H1 (cell line): ENCODE results near the gene CDY2B. TPM values are rescaled to one million over a fixed set of nuclear protein-coding genes. Genes with fewer than 3 reads are reported as not detected.
"Not testable (repeated sequence)": the region's sequence is repeated elsewhere in the genome, so short reads cannot be mapped to it uniquely, and the experiment has no call there.

Experiments
- CTCF ChIA-PET: fragments of 300-600 bp; sonication (Branson Sonifier 250); formaldehyde crosslinking; loops from one replicate; lab custom pipeline; 2021; ENCODE audit not compliant: partially characterized antibody; lab: Charles Lee
- POLR2A ChIA-PET: fragments of 300-600 bp; sonication (Branson Sonifier 250); formaldehyde crosslinking; loops from one replicate; lab custom pipeline; 2021; ENCODE audit warnings: inconsistent platforms; ENCODE audit not compliant: partially characterized antibody; lab: Charles Lee
- DNase-seq, 2 experiments: peaks; one replicate each; pipeline versions ENCODE4 v3.0.0 to v3.0.0-alpha.2; 2010 to 2022; ENCODE audit warnings: low spot score in 2 of 2, low read depth in 1 of 2, mixed read lengths in 1 of 2
- FAIRE-seq: peaks from 2 replicates; lab custom pipeline; 2011; peaks lifted over from hg19 to GRCh38; lab: Jason Lieb, UNC
- H2AFZ ChIP-seq: 2 replicates; pipeline ENCODE4 v1.8.1; 2012; ENCODE audit warnings: low read length, inconsistent platforms
- H2AK5ac ChIP-seq: 2 replicates; pipeline ENCODE4 v1.6.1; 2013; ENCODE audit warnings: low read depth, low read length
- H2BK120ac ChIP-seq: replicated peaks from 2 replicates; pipeline ENCODE3; 2013; ENCODE audit warnings: low read depth, low read length, inconsistent platforms
- H2BK12ac ChIP-seq: 2 replicates; pipeline ENCODE4 v1.6.1; 2013; ENCODE audit warnings: low read depth, low read length
- H2BK15ac ChIP-seq: 2 replicates; pipeline ENCODE4 v1.6.1; 2013; ENCODE audit warnings: low read length
- H2BK20ac ChIP-seq: 2 replicates; pipeline ENCODE4 v1.6.1; 2013; ENCODE audit warnings: low read length
- H2BK5ac ChIP-seq: 2 replicates; pipeline ENCODE4 v1.6.1; 2013; ENCODE audit warnings: low read depth, low read length
- H3K14ac ChIP-seq: 2 replicates; pipeline ENCODE4 v1.6.1; 2013; ENCODE audit warnings: inconsistent platforms; ENCODE audit not compliant: insufficient read length
- H3K18ac ChIP-seq: 2 replicates; pipeline ENCODE4 v1.6.1; 2013; ENCODE audit warnings: low read length; ENCODE audit errors: extremely low read depth
- H3K23ac ChIP-seq: 2 replicates; pipeline ENCODE4 v1.6.1; 2013; ENCODE audit warnings: inconsistent platforms; ENCODE audit not compliant: insufficient read length
- H3K23me2 ChIP-seq: 2 replicates; pipeline ENCODE4 v1.6.1; 2013; ENCODE audit warnings: low read depth, low read length
- H3K27ac ChIP-seq: 2 replicates; pipeline ENCODE4 v1.6.1; 2011; ENCODE audit warnings: low read depth, low read length, inconsistent platforms
- H3K27me3 ChIP-seq, 4 experiments: replicated peaks in 1 of 4; 1 replicate in 1 of 4; 2 replicates in 3 of 4; pipeline versions ENCODE4 v1.6.1 to v1.8.1; 2011 to 2013; ENCODE audit warnings: low read length in 3 of 4, mild to moderate bottlenecking in 3 of 4, inconsistent platforms in 2 of 4, mixed read lengths in 2 of 4, moderate library complexity in 1 of 4; ENCODE audit not compliant: control insufficient read depth in 3 of 4, insufficient read depth in 3 of 4; ENCODE audit errors: extremely low read depth in 1 of 4
- H3K36me3 ChIP-seq, 4 experiments: 2 replicates each; pipeline versions ENCODE4 v1.6.1 to v1.8.1; 2011 to 2013; ENCODE audit warnings: mild to moderate bottlenecking in 4 of 4, low read length in 3 of 4, moderate library complexity in 2 of 4, control low read depth in 1 of 4, inconsistent platforms in 1 of 4; ENCODE audit not compliant: insufficient read depth in 4 of 4, control insufficient read depth in 2 of 4
- H3K4ac ChIP-seq: replicated peaks from 2 replicates; pipeline ENCODE3; 2013; ENCODE audit warnings: low read length, low read depth, mixed read lengths, inconsistent platforms; ENCODE audit not compliant: insufficient read length
- H3K4me1 ChIP-seq, 4 experiments: replicated peaks in 1 of 4; 1 replicate in 1 of 4; 2 replicates in 3 of 4; pipeline versions ENCODE4 v1.6.1 to v1.8.1; 2011 to 2013; ENCODE audit warnings: low read length in 3 of 4, inconsistent platforms in 2 of 4, mixed read lengths in 1 of 4; ENCODE audit not compliant: insufficient read depth in 4 of 4, control insufficient read depth in 3 of 4
- H3K4me2 ChIP-seq, 2 experiments: 2 replicates each; pipeline versions ENCODE4 v1.6.1 to v1.8.1; 2011 to 2013; ENCODE audit warnings: low read depth in 2 of 2, low read length in 2 of 2, control low read depth in 1 of 2, inconsistent platforms in 1 of 2, mild to moderate bottlenecking in 1 of 2; ENCODE audit not compliant: insufficient read depth in 1 of 2
- H3K4me3 ChIP-seq, 4 experiments: fragments of 200-600, 300-600 bp in 1 of 4; sonication (generic), shearing (Covaris generic), sonication (Bioruptor Twin) in 1 of 4; 2 replicates each; pipeline versions ENCODE4 v1.5.1 to v1.8.1; 2011 to 2016; ENCODE audit warnings: low read length in 4 of 4, low read depth in 3 of 4, control low read depth in 2 of 4, inconsistent platforms in 2 of 4, mild to moderate bottlenecking in 2 of 4, mixed read lengths in 1 of 4, moderate library complexity in 1 of 4; ENCODE audit not compliant: insufficient read depth in 2 of 4; ENCODE audit errors: extremely low read depth in 1 of 4
- H3K56ac ChIP-seq: replicated peaks from 2 replicates; pipeline ENCODE3; 2013; ENCODE audit warnings: low read depth, mild to moderate bottlenecking, mixed read lengths, low read length, inconsistent platforms; ENCODE audit not compliant: insufficient read length
- H3K79me1 ChIP-seq: 2 replicates; pipeline ENCODE4 v1.6.1; 2013; ENCODE audit warnings: low read depth, low read length, control low read depth
- H3K79me2 ChIP-seq, 2 experiments: 2 replicates each; pipeline versions ENCODE4 v1.6.1 to v1.8.1; 2012 to 2013; ENCODE audit warnings: low read length in 2 of 2, mild to moderate bottlenecking in 2 of 2, inconsistent platforms in 1 of 2; ENCODE audit not compliant: insufficient read depth in 2 of 2, control insufficient read depth in 1 of 2
- H3K9ac ChIP-seq, 4 experiments: replicated peaks in 1 of 4; 1 replicate in 1 of 4; 2 replicates in 3 of 4; pipeline versions ENCODE4 v1.6.1 to v1.8.1; 2011 to 2013; ENCODE audit warnings: low read depth in 3 of 4, low read length in 3 of 4, control low read depth in 2 of 4, mild to moderate bottlenecking in 2 of 4, moderate library complexity in 2 of 4, inconsistent platforms in 1 of 4; ENCODE audit errors: extremely low read depth in 1 of 4
- H3K9me3 ChIP-seq, 2 experiments: 2 replicates each; pipeline versions ENCODE4 v1.6.1 to v1.8.1; 2012 to 2013; ENCODE audit warnings: mild to moderate bottlenecking in 2 of 2, moderate library complexity in 2 of 2, control low read depth in 1 of 2, inconsistent platforms in 1 of 2, low read depth in 1 of 2, low read length in 1 of 2, mixed read lengths in 1 of 2; ENCODE audit not compliant: insufficient read depth in 2 of 2
- H4K20me1 ChIP-seq, 2 experiments: replicated peaks in 1 of 2; 2 replicates each; pipeline versions ENCODE3 to v1.8.1; 2011 to 2013; ENCODE audit warnings: inconsistent platforms in 2 of 2, low read length in 2 of 2, mild to moderate bottlenecking in 1 of 2; ENCODE audit not compliant: insufficient read depth in 2 of 2, control insufficient read depth in 1 of 2
- H4K5ac ChIP-seq: 2 replicates; pipeline ENCODE4 v1.6.1; 2013; ENCODE audit warnings: low read length, low read depth, mixed read lengths, inconsistent platforms; ENCODE audit not compliant: insufficient read length
- H4K8ac ChIP-seq: 2 replicates; pipeline ENCODE4 v1.8.0; 2013; ENCODE audit warnings: mild to moderate bottlenecking, moderate library complexity, low read length, inconsistent platforms; ENCODE audit not compliant: insufficient read depth; ENCODE audit errors: extremely low read depth
- H4K91ac ChIP-seq: replicated peaks from 2 replicates; pipeline ENCODE3; 2013; ENCODE audit warnings: low read length, mixed read lengths, inconsistent platforms; ENCODE audit not compliant: insufficient read length
- WGBS, 2 experiments: shearing (Covaris generic) in 1 of 2; methylation state at CpG; one replicate each; pipeline versions ENCODE4 v1.1.6 to v1.1.7; 2013 to 2015; ENCODE audit warnings: low lambda C conversion rate in 2 of 2, mixed read lengths in 2 of 2, inconsistent platforms in 1 of 2, low coverage in 1 of 2, missing lambda C conversion rate in 1 of 2; ENCODE audit not compliant: insufficient replicate concordance in 2 of 2, insufficient coverage in 1 of 2, insufficient read length in 1 of 2; ENCODE audit errors: extremely low coverage in 1 of 2, missing lambda C conversion rate in 1 of 2; 5-methylcytosine and 5-hydroxymethylcytosine counted together
- polyA plus RNA-seq, 7 experiments: library from polyadenylated mRNA; depleted of rRNA in 3 of 7; stranded (reverse) in 5 of 7; unstranded in 2 of 7; fragments of >200 nt in 5 of 7; fragments of 200-250 nt in 2 of 7; gene quantifications; 1 replicate in 5 of 7; 2 replicates in 1 of 7; 4 replicates in 1 of 7; pipeline versions ENCODE4 v1.2.1 to v1.2.3, GENCODE V29; 2011 to 2013; ENCODE audit warnings: missing spikeins in 2 of 7, mixed read lengths in 2 of 7
- total RNA-seq: library from RNA; stranded (reverse); fragmentation: NEBNext Ultra II Directional; extraction: Animal tissue kit (Norgen Biotek cat#: 25700); gene quantifications from 2 replicates; pipeline ENCODE4 v1.2.1, GENCODE V29; 2021

Gene CDY2B
- total and polyA plus RNA-seq, 2 of the 8 experiments (the other 6 are each of a cell fraction or from before 2014, with no cell fraction given), result not detected

DNA sequence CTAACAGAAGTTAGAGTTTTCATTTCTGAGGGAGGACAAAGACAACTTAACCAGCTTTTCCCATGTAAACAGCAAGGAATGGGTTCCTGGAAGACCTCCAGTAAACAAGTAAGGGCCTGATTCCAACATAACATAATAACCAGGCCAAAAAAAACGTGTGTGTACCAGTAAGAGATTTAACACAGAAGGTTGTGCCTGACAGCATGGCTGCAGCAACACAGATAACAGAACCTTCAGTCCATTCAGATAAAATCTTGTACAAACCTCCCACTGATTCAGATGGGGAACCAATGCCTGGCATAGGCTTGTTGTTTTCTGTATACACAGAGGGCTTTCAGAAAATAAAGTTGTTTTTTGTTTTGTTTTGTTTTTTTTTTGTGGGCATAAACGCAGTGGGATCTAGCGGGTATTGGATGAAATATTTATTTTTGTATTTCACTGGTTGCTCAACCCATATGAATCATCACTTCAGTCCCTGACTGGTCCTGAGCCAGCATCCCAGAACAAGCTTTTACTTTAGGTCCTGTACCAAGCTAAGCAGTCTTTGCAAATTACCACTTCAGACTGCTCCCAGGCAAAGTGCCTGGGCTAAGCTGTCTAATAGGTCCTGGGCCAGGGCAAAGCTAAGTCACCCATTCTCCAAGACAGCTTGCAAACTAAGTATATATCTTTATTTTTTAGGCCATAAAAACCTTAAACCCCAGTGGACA lies 8.7 kb downstream of the CDY2B start:
- CTCF ChIA-PET, H3K4me1 ChIP-seq, POLR2A ChIA-PET, H2BK120ac ChIP-seq, H3K27ac ChIP-seq, H3K4me3 ChIP-seq, H3K4me2 ChIP-seq, H2AK5ac ChIP-seq, H4K5ac ChIP-seq, H2BK15ac ChIP-seq, FAIRE-seq, H3K9me3 ChIP-seq, H3K4ac ChIP-seq, H3K23me2 ChIP-seq, H4K20me1 ChIP-seq, H3K79me1 ChIP-seq, H4K91ac ChIP-seq, H2BK20ac ChIP-seq, H3K27me3 ChIP-seq, H3K23ac ChIP-seq, DNase-seq, H3K18ac ChIP-seq, H4K8ac ChIP-seq, H2BK12ac ChIP-seq, H2AFZ ChIP-seq, H3K36me3 ChIP-seq, H3K14ac ChIP-seq, H3K9ac ChIP-seq, H2BK5ac ChIP-seq, H3K56ac ChIP-seq, H3K79me2 ChIP-seq: not testable (repeated sequence)
- WGBS, 2 experiments, result no CpG with 5 or more reads among the region's 3 CpGs

GRCh38 chrY:17870737-17871136 lies 9.3 kb downstream of the CDY2B start:
- H3K4me3 ChIP-seq, H2AFZ ChIP-seq, H3K14ac ChIP-seq, H2BK15ac ChIP-seq, H3K56ac ChIP-seq, H3K36me3 ChIP-seq, H4K8ac ChIP-seq, H2BK5ac ChIP-seq, H3K79me2 ChIP-seq, H3K27ac ChIP-seq, H3K79me1 ChIP-seq, POLR2A ChIA-PET, H3K9ac ChIP-seq, H4K91ac ChIP-seq, H3K4me1 ChIP-seq, H3K4ac ChIP-seq, H4K5ac ChIP-seq, H2BK20ac ChIP-seq, H3K23me2 ChIP-seq, FAIRE-seq, DNase-seq, CTCF ChIA-PET, H3K23ac ChIP-seq, H2BK12ac ChIP-seq, H3K9me3 ChIP-seq, H2AK5ac ChIP-seq, H3K18ac ChIP-seq, H3K4me2 ChIP-seq, H4K20me1 ChIP-seq, H2BK120ac ChIP-seq, H3K27me3 ChIP-seq: not testable (repeated sequence)
- WGBS, 2 experiments, result no CpG with 5 or more reads among the region's 3 CpGs
